HG02571 (cell line): ENCODE data around the gene FKBP14.

Experiments used
- ATAC-seq: cut with Tn5 transposase; IDR thresholded peaks from one replicate; pipeline ENCODE4 v1.9.1; 2021; ENCODE audit warnings: mild to moderate bottlenecking, moderate library complexity; ENCODE audit not compliant: unreplicated experiment

FKBP14 gene

DNA sequence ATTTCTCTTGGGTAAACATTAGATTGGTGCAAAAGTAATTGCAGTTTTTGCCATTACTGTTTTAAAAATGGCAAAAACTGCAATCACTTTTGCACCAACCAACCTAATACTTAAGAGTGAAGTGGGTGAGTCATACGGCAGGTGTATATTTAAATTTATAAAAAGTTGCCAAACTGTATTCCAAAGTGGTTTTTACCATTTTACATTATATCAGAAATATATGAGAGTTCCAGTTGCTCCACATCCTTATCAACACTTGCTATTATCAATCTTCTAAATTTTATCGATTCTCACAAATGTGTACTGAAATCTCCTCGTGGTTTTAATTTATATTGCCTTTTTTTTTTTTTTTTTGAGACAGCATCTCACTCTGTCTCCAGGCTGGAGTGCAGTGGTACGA is 33.4 kb downstream of the FKBP14 start:
- no peak for ATAC-seq

DNA sequence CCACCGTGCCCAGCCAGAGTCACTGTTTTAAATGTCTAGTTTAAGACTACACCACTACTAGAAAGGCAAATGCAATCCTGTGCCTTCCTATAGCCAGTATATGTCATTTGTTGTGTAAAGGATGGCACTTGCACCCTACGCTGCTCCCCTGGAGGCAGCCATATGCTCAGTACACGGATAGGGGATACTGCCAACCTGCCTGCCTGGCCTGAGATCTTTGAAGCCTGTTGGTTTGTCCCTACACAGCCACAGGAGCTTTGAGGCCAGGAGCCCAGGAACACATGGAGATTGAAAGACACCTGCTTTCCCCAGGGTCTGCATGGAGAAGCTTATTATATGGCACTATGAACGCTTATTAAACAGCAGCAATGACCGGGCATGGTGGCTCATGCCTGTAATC is 34.6 kb downstream of the FKBP14 start:
- ATAC-seq: no peak

DNA sequence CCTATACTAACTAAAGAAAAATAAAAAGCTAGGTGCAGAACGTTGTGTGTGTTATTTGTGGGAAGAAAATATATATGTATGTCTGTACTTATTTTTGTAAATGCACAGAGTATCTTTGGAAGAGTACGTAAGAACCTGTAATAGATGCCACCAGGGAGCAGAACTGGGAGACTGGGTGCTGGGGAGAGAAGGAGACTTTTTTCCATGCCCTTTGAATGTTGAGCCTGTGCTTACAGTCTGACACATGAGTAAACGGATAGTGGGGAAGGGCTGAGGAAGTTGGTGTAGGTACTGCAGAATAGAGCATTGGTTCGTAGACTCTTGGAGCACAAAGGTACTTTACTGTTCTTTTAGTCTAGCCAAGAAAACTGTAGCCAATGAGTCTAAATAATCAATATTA is 35.6 kb downstream of the FKBP14 start:
- ATAC-seq: no peak

DNA sequence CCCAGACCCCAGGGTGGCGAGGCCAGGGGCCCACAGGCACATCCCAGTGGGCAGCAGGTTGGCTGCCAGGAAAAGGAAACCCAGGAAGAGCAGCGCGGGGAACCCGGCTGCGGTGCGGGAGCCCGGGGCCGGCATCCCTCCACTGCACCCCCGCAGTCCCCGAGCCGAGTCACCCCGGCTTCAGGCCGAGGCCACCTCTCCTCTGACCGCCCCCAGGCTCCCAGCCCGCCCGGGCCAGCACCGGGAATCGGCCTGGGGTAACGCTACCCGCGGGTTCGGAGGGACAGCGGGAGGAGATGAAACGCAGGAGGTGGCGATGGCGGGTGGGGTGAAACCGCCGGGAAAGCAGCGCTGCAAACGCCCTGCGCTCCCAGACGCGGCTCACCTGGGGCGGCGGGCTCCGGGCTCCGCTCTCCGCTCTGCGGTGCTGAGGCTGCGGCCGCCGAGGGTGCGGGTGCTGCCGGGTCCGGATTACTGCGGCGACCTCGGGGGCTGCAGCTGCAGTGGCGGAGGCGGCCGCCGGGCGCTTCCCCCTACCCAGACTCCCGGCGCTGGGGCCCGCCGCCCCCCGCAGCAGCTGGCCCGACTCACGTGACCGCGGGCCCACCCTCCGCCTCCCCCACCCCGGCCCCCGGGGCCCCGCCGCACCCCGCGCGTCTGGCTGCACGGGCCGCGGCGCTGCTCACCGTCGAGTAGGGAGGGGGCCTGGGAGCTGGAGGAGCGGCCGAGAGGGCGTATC is 37.1 kb downstream of the FKBP14 start, which contains the start of gene SCRN1:
Gene SCRN1, minus strand, starts transcription at position 545 of the 739 bp plus-strand sequence. CDS start 20,734 bp downstream, outside the sequence.
- peak; percentile 37 for ATAC-seq

DNA sequence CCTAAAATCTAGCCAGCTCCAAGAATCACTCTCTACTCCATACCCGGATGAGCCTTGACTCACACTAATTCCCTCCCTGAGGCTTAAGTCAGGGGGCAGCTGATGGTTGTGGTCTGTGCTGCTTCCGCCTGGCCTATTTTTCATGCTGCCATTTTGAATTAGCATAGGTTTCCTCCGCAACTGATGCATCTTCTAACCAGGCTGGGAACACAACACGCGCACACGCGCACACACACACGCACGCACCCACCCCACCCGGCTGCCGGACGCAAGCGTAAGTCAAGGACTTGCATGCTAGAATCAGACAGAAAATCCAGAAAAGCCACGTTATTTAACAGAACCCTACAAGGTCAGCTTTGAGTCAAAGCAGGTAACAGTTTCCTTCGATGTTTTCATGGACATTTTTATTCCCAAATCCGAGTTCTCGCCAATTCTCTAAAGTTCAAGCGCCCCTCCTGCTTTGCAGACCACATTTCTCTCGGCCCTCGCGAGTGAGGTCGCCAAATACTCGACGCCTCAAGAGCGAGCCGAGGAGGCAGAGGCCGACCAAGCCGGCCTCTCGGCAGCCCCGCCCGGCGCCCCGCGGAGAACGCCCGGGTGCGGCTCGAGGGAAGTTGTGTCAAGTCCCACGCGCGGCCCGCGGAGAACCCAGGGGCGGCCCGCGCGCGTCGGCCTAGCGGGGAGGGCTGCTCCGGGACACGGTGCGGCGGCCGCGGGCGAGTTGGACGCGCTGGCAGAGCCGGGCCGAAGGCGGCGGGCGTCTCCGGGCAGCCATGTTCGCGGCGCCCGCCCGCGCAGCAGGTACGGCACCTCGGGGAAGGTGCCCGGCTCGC is 37.9 kb downstream of the FKBP14 start:
- ATAC-seq: peak; percentile 36

DNA sequence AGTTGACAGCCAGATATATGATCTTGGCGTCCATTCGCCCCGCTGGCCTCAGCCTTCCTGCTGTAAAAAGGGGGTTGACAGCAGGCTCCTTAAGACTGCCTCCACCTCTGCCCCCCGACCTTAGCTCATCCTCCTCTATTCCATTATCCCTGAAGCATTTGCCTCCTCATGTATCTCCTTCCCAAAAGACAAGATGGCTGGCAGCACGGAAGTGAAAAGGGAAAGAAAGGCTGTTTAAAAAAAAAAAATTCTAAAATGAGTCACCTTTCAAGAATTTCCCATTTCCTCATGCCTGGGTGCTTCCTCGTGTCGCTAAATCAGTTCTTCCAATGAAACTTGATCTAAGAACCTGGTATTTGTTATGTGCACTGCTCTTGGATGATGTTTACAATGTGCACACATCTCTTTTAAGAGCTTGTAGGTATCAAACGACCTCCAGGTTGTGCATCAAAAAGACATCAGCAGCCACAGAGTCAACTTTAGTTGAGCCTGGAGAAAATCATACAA is 38.6 kb downstream of the FKBP14 start:
- no peak for ATAC-seq

DNA sequence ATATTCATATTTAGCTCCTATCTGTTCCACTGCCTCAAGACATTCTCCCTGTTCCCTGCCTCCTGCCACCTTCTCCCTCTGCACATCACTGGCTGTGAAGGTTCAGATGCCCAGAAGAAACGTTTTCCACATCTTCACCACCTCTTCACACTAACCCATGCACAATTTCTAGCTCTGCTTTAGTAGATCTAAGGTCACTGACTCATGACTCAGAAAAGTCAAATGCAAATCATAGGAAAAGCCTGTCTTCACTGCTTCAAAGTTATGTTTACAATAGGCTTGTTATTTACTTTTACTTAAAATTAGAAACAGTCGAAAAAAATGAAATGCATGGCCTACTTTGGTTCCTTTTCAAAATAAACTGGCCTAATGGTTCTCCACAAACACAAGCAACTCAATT is 39.4 kb downstream of the FKBP14 start:
- ATAC-seq: no peak

DNA sequence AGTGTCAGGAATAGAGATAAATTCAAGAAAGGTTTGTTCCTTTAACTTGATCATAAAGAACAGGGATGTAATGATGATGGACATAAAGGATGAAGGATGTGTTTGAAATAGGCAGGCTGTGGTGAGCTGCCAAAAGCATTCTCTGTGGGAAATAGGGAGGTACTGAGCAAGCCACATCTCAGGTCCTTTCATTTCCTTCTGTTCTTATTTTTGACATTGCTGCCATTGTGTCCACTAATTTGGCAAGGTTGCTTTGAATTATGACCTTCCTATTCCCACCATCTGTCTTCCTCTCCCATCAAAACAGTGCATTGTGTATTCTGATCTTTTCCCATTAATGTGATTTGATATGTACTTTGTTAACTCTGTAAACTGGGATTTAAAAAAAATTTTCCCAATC is 46.4 kb downstream of the FKBP14 start:
- ATAC-seq: no peak

DNA sequence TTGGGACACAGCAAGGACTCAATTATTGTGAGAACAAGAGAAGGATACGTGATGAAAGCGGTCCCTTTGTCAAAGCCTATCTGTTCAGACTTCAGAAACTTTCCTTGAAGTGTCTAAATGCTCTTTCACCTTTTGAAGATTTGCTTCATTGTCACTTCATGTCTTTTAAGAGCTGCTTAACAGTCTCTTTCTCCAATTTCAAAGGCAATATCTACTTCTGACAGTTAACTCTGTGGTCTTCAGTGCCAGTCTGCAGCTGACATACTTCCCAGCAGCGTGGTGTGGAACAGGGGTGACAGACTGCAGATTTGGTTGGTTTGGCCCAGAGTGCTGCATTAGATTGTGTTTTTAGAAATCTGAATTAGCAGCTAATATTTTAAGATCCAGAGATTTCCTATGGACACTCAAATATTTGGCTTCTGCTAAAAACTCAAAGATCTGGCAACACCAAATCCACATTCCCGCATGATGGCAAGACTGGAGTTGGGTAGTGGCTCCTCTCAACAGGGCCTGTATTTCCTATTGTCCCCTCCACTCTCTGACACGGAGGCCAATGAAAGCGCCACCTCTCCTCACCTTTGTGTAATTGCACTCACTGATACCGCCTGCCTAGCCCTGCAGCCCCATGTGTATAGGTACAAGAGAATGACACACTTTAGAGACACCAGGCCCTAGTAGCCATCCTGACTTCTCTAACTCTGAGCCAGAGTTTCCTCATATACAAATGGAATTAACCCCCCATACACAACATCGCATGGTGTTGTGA is 48.4 kb downstream of the FKBP14 start:
- no peak for ATAC-seq

DNA sequence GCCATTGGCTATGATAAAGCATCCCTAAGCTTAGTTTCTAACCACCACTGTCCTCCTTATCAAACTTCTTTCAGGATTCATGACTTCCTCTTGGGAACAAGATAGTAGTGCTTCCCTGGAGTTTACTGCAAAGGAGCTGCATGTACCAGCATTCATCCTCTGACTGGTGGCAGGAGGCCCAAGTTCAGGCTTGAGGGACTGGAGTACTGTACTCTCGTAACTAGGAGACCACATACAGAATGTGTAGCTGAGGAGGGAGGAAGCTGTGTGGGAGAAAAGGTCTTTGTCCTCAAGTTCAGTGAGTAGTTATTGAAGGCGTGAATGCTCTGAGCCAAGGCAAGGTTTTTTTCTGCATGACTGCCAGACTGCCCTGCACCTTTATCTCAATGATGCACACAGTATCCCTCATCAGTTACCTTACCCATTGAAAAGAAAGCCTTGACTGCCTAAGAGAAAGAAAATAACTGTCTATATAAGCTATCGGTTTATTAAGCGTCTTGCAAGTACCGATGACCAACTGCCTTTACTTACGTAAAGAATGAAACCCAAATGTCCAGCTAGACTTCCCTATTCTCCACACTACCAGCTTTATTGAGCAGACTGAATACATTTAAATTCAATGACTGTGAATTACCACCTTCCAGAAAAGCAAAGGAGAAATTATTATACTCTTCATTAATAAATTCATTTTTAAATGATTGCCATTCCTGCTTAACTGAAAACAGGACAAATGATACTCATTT is 49.7 kb downstream of the FKBP14 start:
- no peak for ATAC-seq

DNA sequence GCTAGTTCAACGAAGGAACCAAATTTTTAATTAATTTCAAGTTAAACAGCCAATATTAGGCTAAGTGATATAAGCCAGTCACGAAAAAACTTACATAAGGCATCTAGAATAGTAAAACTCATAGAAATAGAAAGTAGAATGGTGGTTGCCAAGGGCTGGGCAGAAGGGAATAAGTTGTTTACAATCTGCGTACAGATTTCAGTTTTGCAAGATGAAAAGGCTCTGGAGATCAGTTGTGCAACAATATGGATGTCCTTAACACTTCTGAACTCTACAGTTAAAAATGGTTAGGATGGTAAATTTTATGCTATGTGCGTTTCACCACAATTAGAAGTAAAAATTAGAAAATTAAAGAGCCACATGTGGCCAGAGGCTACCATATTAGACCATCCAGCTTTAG is 50.2 kb downstream of the FKBP14 start:
- no peak for ATAC-seq

DNA sequence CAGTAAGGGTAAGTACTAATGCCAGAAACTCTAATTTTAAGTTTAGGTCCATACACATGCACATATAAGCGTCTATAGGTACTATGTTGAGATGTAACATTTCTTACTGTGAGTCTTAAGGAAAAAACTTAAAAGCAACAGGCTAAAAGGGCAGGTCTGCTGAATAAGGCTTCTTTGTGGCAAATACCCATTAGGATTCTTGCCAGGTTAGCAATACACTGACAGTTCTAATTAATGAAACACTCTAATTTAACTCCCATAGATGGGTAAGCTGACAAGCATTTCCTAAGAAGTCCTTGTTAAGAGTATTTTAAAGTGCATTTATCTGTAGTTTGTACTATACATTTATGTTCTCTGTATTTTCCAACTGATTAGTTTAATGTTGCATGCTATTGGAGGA is 50.9 kb downstream of the FKBP14 start:
- no peak for ATAC-seq

DNA sequence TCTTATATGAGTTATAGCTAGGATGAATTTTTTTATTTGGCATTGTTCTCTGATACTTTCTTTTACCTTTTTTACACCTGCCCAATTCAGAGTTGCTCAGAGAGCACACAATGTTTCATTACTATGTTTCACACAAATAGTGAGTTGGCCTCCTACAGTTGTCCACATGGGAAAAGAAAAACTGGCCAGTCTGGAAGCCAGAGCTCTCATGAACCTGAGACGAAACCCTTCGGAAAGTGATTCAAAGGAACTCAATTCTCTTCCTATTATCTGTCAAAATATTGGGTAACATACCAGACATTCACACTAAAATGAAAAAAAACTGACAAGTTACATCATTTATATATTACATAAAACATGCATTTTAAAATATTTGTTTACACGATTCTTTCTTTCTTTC is 52.2 kb downstream of the FKBP14 start:
- no peak for ATAC-seq

DNA sequence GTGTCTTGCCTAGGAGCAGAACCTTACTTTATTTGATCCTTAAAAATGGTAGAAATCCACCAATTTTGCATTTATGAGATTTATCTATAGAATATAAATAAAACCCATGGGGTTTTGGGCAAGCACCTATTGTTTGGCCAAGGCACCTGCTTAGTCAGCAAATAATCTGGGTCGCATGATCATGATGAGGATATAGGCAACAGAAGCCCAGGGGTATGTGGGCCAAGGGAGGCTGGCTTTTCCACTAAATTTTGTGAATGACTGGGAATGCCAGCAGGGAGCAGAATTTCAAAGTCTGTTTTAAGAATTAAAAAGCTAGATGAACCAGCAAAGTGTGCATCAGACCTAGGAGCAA is 54.2 kb downstream of the FKBP14 start:
- ATAC-seq: no peak

DNA sequence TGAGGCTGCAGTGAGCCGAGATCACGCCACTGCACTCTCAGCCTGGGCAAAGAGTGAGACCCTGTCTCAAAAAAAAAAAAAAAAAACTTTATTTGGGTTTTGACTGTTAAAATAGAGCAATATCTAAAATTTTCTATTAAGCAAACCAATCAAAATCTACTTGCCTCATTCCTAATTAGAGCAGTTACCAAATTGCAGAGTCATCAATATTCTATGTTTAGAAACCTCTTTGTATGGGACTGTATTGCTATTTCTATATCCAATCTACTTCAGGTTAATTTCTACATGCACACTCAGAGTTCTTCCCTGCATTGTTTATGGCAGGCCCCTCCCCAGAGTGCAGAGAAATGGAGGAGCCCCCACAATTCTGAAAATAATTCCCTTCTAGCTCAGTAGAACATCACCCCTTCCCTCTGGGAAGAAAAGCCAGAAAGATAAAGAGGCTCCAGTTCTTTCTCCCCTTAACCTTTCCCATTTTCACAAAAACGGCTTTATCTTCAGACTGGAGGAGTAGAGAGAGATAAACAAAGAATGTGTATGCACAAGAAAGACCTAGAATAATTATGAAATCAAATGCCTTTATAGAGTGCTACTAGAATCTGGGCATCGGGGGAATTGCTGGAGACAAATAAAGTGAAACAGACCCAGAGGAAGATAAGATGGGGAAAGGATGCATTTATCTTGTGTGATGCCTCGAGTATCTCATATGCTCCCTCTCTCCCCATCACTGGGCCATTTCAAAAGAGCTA is 54.8 kb downstream of the FKBP14 start:
- no peak for ATAC-seq

DNA sequence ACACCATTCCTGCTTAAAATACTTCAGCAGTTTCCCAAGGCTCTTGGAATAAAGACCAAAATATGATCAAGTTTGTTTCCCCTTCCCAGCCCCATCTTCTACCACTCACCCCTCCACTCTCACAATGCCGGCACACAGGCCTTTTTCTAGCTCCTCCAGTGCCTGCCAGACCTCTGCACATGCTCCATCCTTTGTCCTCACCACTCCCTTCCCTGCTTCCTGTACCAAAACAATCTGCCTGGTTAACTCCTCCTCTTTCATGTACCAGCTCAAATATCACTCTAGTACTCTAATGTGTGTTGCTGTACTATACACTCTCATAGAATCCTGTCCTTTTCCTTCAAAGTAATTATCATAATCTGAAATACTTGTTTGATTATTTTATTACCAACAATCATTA is 56.3 kb downstream of the FKBP14 start:
- ATAC-seq: no peak

DNA sequence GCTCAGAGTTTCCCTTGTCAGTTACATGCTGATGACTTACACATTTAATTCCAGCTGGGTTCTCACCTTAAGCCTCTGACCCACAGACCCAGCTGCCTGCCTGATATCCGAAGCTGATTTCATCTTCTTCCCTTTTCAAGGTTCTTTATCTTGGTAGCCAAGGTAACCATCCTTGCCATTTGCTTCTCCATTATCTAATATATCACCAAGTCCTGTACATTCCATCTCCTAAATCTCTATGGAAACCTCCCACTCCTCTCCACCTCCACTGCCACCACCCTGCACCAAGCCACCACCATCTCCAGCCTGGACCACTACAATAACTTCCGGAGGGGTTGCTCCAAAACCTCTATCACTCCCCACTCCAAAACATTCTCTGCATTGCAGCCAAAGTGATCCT is 56.8 kb downstream of the FKBP14 start:
- no peak for ATAC-seq

DNA sequence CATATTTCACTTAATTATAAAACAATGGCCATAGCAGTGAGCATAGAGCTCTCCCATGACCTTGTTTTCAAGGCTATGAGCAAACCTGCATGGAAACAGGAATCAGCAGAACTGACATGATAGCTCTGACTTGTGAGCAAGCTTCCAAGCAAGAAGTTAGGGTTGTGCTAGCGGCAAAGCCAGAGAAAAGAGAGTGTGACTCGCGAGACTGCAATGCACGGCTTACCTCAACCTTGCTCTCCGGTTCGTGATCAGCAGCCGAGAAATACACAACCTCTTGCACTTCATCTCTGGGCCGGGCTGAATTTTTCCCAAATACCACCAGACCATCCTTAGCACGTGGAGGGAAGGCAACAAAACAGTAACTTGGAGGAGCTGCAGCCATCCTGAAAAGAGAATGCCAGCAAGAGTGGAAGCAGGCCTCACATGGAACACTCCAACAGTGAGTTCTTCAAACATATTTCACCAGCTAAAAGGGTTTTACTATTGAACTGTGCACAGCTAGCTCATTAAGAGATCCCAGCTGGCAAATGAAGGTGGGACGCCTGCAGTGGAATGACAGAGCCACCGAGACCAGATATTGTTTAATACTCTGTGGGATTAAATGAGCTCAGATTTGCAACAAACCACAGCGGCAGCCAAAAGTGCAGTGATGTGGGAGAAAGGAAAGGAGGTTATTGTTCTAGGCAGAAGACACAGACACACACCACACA is 57.7 kb downstream of the FKBP14 start:
- no peak for ATAC-seq

DNA sequence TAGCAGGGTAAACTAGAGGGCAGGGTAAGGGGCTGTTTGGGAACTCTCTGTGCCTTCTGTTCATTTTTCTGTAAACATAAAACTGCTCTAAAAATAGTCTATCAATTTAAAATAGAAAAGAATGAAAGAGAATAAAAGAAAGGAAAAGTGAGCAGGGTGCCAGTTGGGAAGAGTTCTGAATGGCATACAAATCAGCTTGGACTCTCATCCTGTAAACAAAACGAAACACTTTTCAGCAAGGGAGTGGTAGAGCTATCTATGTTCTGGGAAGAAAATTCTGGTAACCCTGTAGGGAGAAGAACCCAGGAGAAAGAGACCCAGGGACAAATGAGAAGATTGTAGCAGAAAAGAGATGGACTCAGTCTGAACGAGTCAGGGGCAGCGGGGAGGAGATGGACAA is 61.5 kb downstream of the FKBP14 start:
- no peak for ATAC-seq
